GM18867 (cell line): ENCODE data around the gene MTSS2.
"Not testable (repeated sequence)": the region's sequence is repeated elsewhere in the genome, so short reads cannot be mapped to it uniquely, and the experiment has no call there.

ENCODE experiments used
- ATAC-seq: cut with Tn5 transposase; IDR thresholded peaks from one replicate; pipeline ENCODE4 v1.9.1; 2021; ENCODE audit warnings: mild to moderate bottlenecking, moderate library complexity; ENCODE audit not compliant: unreplicated experiment

The MTSS2 gene

GRCh38 chr16:70656712-70657263, 29.1 kb downstream of the MTSS2 start:
- no peak for ATAC-seq

- no peak for ATAC-seq
Measured at GRCh38 chr16:70656065-70656711, 29.7 kb downstream of the MTSS2 start.

- ATAC-seq, result peak; percentile 50
Measured at GRCh38 chr16:70653809-70654771, 31.8 kb downstream of the MTSS2 start.

- ATAC-seq, result peak; percentile 17
Measured at GRCh38 chr16:70653406-70653805, 32.4 kb downstream of the MTSS2 start.

- no peak for ATAC-seq
Measured at GRCh38 chr16:70652322-70652721, 33.5 kb downstream of the MTSS2 start.

- ATAC-seq, result no peak
Measured at GRCh38 chr16:70651524-70651923, 34.3 kb downstream of the MTSS2 start.

GRCh38 chr16:70650216-70650615, 35.6 kb downstream of the MTSS2 start:
- no peak for ATAC-seq

GRCh38 chr16:70649300-70649699, 36.6 kb downstream of the MTSS2 start:
- no peak for ATAC-seq

GRCh38 chr16:70648606-70649005, 37.2 kb downstream of the MTSS2 start:
- ATAC-seq, result no peak

- ATAC-seq, result no peak
Measured at GRCh38 chr16:70647441-70648359, 38.2 kb downstream of the MTSS2 start.

GRCh38 chr16:70646260-70647241, 39.3 kb downstream of the MTSS2 start, which contains the start of gene IL34:
Gene IL34, plus strand, starts transcription at chr16:70646559. Its CDS starts 389 bp downstream, at chr16:70646948.
- no peak for ATAC-seq

GRCh38 chr16:70644763-70645597, 40.9 kb downstream of the MTSS2 start:
- ATAC-seq, result no peak

- ATAC-seq, result not testable (repeated sequence)
Measured at GRCh38 chr16:70643264-70643663, 42.6 kb downstream of the MTSS2 start.

- ATAC-seq, result no peak
Measured at GRCh38 chr16:70642633-70643032, 43.2 kb downstream of the MTSS2 start.

GRCh38 chr16:70638814-70639792, 46.8 kb downstream of the MTSS2 start:
- no peak for ATAC-seq
